ENCODE data around the gene SEMA7A.

DNA sequence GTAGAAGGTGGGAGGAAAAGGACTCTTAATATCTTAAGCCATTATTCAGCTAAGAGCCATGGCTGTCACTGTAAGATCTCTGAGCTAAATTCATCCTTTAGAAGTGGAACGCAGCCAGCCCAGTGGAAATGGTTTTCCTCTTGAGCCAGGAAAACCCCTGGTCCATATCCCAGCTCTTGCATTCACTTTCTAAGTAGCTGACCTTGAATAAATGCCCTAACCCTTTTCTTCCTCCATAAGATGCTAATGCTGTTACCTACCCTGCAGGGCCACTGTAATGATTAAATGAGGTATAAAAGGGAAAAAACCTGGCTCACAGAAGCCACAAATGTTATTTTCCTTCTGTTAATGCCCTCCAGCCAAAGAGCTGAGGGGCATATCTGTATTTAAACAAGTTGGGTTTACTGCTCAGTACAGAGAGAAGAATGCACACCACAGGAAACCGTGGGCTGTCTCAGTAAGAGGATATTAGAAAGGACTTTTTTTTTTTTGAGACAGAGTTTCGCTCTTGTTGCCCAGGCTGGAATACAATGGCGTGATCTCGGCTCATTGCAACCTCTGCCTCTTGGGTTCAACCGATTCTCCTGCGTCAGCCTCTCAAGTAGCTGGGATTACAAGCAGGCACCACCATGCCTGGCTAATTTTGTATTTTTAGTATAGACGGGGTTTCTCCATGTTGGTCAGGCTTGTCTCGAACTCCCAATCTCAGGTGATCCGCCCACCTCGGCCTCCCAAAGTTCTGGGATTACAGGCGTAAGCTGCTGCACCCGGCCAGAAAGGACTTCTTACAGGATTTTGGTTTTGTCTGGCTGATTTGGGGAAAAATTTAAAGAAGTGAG, 20.4 kb upstream of the SEMA7A start:
- TF ChIP-seq, protein P1, sequence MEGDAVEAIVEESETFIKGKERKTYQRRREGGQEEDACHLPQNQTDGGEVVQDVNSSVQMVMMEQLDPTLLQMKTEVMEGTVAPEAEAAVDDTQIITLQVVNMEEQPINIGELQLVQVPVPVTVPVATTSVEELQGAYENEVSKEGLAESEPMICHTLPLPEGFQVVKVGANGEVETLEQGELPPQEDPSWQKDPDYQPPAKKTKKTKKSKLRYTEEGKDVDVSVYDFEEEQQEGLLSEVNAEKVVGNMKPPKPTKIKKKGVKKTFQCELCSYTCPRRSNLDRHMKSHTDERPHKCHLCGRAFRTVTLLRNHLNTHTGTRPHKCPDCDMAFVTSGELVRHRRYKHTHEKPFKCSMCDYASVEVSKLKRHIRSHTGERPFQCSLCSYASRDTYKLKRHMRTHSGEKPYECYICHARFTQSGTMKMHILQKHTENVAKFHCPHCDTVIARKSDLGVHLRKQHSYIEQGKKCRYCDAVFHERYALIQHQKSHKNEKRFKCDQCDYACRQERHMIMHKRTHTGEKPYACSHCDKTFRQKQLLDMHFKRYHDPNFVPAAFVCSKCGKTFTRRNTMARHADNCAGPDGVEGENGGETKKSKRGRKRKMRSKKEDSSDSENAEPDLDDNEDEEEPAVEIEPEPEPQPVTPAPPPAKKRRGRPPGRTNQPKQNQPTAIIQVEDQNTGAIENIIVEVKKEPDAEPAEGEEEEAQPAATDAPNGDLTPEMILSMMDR (IDR thresholded peaks at IDR 0.05; ENCODE audit: low read length): no peak
- TF ChIP-seq EZH2 (optimal IDR thresholded peaks at IDR 0.05; ENCODE audit: low read depth, low read length): no peak
